ENCODE results near the gene CEP170B.

DNA sequence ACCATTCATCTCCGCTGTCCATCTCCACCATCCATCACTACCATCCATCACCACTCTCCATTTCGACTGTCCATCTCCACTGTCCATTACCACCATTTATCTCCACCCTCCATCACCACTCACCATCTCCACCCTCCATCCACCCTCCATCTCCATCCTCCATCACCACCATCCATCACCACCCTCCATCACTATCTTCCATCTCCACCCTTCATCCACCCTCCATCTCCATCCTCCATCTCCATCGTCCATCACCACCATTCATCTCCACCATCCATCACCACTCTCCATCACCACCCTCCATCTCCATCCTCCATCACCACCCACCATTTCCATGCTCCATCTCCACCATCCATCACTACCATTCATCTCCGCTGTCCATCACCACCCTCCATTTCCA lies 5.2 kb upstream of the CEP170B start:
- TF ChIP-seq EZH2 (IDR thresholded peaks at IDR 0.05; ENCODE audit: insufficient read depth, poor library complexity, severe bottlenecking) (no peak), EZH2phosphoT487 (IDR thresholded peaks at IDR 0.05; ENCODE audit: insufficient read depth, low read depth) (no peak)

Data from GM23248 (cell line).